Measurements from ENCODE around the gene ANKS4B.
A peak's percentile ranks its signal among the peaks of the same experiment; 100 is the strongest.
"Not testable (repeated sequence)": the region's sequence is repeated elsewhere in the genome, so short reads cannot be mapped to it uniquely, and the experiment has no call there.

Gene ANKS4B

DNA sequence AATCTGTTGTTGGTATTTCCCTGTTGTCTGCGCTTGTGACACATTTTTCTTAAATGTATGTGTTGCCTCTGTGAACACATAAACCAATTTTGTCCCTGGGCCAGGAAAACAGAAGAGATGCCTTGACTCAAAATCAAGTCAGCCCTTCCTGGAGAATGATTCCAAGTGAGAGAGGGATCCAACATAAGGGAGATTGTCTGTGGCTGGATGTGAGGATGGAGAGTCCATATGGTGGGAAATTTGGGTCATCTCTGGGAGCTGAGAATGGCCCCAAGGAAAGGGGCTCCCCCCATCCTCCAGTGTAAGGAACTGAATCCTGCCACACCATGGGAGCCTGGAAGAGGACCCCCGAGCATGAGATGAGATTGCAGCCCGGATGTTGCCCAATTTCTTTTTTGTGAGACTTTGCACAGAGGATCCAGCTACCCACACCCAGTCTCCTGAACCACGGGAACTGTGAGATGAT is 31.1 kb downstream of the ANKS4B start:
- DNase-seq: no peak

DNA sequence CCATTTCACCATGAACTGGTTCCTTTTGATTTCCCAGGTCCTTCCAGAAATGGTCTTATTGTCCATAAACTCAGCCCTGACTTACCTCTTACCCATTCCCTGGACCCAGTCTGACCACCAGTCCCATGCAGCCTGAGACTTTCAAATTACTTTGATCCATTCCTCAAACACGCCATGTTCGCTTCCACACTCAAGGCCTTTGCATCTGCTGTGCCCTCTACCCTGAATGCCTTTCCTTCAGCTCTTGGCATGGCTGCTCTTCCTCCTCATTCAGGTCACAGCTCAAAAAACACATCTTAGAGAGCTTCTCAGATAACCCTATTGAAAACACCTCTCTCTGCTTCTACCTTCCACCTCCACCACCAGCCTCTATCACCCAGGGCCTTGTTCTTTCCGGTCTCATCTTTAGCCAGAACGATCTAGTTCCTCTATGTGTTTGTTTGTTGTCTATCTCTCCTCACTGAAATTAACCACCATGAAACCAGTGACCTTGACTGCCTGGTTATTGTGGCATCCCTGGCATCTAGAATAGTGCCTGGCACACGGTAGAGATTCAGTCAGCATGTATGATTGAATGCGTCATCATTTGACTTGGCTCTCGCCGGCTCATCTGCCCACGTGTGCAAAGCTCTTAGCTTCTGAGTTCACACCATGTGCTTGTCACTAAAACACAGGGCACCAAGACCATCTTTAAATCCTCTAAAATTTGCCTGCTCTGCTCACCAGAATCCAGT is 31.8 kb downstream of the ANKS4B start:
- no peak for DNase-seq

DNA sequence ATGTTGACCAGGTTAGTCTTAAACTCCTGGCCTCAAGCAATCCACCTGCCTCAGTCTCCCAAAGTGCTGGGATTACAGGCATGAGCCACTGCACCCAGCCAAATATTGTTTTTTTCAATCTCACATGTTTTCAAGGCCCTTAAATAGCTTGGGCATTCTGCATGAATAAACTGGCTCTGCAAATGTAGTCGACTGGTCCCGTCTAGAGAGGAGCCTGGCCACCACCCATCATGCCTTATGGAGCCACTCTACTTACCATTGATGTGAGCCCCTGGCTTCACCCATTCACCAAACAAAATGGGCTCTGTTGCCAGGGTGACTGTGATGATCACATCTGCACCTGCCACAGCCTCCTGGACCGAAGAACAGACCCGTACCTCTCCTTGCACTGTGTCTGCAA is 33.8 kb downstream of the ANKS4B start:
- no peak for DNase-seq

DNA sequence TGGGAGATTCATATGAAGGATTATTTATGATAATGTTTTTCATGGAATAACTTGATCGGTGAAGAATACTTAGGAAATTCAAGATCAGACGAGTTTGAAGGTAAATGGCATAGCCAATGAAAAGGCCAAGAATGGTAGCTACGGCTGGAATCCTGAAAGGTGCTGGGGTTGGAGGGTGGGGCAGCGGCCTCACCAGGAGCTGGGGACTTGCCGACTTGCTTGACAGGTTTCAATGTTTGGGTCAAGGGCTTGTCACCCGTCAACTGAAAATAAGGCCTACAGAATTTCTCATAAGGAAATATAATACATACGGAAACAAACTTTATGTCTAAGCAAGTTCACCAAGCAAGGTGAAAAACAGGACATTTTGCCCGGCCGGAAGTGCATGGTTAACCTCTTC is 34.7 kb downstream of the ANKS4B start:
- no peak for DNase-seq

DNA sequence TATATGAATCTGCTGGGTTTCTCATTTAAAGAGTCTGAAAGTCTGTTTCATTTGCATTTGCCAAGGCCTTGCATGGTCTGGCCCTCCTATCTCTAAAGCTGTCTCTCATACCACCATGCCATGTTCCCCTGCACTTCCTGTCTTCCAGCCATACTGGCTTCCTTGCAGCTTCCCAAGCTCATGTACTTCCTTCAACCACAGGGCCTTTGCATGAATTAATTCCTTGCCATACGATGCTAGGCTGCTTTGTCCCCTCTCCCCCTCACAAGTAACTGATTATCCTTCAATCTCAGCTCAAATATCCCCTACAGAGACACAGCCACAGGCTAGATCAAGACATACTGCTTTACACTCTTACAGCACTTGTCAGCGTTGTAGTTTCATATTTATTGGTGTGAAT is 38.8 kb downstream of the ANKS4B start:
- DNase-seq: no peak

DNA sequence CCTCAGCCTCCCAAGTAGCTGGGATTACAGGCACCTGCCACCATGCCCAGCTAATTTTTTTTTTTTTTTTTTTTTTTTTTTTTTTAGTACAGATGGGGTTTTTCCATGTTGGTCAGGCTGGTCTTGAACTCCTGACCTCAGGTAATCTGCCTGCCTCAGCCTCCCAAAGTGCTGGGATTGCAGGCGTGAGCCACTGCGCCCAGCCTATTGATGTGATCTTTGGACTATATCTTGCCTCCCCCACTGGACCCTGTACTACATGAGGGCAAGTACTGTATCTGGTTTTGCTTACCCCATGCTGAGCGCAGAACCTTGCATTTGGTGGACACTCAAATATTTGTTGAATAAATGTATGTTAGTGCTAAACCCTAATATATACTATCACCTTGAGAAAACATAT is 39.3 kb downstream of the ANKS4B start:
- DNase-seq: not testable (repeated sequence)

DNA sequence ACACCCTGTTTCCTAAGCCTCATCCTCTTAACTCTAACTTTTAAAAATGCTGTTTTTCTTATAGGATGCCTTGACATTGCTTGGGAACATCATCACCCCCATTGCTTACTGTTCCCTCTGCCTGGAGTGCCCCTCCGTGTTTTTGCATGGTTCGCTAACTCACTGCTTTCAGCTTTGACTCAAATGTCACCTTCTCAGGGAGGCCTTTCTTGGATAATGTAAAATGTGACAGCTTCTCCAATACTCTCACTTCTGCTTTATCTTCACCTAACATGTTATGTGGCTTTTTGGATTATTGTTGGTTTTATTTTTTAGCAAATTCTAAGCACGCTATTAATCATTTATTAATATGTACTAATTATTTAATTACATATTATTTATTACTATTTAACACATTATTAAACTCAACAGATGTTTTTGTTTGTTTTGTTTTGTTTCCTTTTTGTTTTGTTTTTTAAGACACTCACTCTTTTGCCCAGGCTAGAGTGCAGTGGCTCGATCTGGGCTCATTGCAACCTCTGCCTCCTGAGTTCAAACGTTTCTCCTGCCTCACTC is 40.8 kb downstream of the ANKS4B start:
- DNase-seq: no peak

DNA sequence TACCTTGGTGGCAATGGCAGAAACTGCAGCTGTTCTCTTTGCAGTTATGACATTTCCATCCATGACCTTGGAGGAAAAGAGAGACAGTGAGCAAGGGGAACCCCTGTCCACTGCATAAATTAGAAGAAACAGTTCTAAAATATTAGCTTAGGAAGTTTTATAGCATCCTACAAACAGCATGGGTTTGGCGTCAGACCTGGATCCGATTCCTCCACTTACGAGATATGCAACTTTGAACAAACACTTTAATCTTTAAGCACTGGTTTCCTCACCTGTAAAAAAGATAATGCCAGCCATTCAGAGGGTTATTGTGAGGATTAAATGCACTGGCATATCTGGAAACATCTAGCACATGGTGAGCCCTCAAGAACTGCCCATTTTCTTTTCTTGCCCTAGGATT is 42.0 kb downstream of the ANKS4B start:
- no peak for DNase-seq

DNA sequence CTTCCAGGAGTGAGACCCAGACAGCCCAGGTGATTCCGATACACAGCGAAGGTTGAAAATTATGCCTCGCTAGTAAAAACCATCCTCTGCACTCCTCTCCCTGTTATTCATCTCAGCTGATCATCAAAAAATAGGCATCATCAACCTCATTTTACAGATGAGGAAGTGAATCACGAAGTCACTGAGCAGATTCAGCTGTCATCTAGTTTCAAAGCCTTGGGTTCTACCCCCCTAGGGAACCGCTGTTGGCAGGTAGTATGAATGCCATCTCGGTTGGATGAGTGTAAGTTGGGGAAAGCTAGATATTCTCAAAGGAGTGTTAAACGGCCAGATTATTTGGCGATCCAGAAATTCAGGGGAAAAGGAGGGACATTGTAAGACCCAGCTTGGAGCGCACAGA is 42.6 kb downstream of the ANKS4B start:
- DNase-seq: no peak

DNA sequence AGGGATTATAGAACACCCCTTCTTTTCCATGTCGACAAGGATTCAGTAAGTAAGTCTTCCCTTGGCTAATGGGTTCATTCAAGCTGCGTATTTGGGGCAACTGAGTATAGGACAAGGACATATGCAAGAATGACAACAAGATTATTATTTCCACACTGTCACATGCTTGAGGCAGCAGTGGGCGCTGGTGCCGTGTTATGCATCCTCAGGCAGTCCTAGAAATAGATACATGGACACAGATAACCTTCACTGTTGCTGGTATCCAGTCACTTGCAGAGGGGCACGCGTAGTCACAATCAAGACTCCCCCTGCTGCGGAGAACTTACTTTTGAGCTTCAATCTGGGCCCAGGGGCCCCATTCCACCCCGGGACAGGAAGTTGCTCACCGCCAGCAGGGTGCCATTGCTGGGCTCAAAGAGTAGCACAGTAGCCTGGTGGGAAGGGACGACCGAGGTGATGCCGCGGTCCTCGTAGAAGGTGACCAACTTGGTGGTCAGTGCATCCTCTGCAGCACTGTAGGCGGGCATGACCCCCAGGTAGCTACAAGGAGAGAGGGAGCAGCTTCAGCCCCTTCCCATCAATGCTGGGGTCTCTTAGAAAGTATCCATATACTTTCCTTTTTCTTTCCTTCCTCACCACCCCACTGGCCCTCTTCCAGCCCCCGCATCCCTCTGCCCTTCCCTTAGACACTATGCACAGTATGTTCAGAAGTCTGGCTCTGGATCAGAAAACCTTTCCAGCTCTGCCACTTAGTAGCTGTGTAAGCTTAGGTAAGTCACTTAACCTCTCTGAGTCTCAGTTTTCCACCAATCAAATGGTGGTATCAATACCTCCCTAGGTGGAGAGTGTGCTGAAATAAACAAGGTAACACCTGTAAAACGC is 43.8 kb downstream of the ANKS4B start:
- no peak for DNase-seq

DNA sequence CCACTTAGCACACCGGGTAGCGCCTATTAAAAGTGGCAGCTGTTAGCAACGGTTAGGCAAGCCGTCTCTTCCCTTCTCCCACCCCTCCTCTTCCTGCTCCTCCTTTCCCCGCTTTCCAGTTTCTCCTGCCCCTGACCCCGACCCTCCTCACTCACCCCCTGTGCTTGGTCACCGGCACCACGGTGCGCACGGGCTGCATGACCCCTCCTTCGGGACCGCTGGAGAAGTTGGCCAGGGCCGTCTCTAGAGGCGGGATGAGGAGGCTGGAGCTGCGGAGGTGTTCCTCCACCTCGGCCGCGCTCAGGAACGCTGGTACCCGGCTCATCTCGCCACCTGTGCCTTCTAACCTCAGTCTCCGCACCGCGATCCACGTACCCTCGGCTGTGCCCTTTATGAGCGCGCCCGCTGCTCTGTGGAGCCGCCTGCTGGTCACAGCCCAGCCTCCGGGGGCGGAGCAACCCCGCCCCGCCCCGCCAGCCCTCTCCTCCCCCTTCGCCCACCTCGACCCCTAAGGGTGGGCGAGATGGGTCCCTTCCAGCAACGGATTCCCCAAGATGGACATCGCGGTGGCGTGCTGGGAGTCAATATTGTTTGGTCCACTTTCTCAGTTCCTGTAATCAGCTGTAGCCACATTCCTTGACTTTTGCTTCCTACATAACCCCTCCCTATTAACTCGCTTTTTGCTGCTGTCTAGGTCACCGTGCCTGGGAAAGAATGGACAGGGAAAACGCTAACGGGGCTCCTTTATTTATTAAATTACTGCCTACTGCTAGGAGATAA is 44.6 kb downstream of the ANKS4B start, which contains the start of gene CRYM:
Gene CRYM (minus strand): TSS at position 364 of the 780 bp plus-strand sequence. CDS start 39 bp downstream, at position 325.
- no peak for DNase-seq

DNA sequence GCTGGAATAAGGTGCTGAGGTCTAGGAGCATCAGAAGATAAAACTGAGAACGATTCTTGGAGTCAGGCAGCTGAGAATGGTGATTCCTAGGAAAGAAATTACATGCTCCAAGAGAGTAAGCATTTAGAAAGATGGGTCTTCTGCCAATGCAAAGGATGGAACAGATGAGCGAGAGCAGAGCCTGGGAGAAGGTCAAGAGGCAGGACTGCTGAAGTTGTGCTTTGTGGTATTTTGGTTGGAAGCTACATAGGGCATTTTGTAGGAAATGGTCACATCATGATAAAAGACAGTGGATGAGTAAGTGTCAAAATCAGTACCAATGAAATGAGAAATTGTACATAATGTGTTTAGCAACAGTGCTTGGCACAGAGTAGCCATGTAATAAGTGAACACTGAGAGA is 46.0 kb downstream of the ANKS4B start:
- DNase-seq: no peak

DNA sequence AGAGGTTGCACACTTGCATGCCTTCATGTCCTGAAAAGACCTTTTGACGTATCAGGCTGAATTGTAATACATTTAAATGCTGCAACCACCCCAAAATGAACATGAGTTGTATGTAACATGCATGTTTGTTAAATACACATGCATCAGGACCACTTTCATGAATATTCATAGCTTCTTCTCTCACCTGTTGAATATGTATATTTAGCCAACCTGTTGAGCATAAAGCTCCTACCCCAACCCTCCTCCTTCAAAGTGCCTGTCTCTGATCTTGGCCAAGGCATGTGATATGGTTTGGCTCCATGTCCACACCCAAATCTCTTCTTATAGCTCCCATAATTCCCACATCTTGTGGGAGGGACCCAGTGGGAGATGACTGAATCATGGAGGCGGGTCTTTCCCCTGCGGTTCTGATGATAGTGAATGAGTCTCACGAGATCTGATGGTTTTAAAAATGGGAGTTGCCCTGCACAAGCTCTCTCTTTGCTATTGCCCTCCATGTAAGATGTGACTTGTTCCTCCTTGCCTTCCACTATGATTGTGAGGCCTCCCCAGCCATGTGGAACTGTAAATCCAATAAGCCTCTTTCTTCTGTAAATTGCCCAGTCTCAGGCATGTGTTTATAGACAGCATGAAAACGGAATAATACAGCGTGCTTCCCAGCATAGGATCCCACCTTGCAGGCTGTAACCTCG is 48.3 kb downstream of the ANKS4B start:
- no peak for DNase-seq

DNA sequence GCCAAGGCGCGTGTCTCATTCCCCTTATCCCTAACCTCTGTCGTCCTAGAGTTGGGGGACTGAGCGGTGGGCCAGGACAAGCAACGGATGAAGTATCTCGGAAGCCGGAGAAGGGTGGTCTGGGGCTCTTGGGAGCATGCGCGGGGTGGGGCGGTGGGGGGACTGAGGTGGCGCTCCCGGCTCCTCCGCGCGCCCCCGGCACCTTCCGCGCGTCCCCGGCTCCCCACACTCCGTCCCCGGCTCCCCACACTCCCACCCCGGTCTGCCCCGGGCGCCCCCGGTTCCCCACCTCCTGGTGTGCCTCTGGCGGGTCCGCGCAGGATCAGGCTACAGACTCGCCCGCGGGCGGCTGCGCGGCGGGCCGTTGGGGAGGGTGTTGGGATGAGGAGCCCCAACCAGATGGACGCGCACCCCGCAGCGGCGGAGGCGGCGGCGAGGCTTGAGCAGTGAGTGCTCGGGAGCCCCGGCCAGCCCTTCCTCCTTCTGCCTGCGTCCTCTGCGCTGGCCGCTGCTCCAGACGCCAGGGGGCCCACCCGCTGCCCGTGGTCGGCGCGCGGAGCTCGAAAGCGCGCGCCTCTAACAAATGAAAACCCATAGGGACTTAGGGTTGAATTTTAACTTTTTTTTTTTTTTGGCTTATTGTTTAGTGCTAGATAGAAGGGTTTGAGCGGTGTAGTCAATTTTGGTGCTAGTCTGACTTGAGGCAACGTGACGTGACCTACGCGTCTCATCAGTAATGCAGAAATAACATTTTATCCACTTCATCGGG is 50.2 kb downstream of the ANKS4B start:
- no peak for DNase-seq

DNA sequence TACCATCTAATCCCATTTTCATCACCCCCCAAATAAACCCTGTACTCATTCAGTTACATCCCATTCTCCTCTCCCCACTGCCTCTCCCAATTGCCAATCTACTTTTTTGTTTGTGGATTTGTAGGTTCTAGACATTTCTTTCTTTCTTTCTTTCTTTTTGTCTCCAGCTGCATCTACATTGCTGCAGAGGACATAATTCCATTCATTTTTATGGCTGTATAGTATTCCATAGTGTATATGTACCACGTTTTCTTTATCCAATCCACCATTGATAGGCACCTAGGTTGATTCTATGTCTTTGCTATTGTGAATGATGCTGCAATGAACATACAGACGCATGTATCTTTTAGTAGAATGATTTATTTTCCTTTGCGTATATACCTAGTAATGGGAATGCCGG is 50.9 kb downstream of the ANKS4B start:
- no peak for DNase-seq

DNA sequence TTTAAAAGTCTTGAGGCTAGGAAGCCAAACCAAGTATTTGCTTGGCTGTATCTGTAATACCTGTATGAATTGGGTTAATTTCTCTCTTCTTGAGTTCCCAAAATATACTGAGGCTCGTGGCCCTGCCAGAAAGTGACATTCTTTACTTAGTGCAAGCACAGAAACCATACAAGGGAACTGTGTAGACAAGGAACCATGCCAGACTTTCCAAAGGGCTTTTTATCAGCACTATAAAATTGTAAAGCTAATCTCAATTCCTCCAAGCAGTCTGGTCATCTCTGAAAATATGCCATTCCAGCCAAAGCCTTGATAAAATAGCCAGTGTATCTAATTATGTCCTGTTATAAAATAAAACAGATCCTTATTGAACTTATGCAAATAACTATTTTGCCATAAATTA is 51.8 kb downstream of the ANKS4B start:
- no peak for DNase-seq

DNA sequence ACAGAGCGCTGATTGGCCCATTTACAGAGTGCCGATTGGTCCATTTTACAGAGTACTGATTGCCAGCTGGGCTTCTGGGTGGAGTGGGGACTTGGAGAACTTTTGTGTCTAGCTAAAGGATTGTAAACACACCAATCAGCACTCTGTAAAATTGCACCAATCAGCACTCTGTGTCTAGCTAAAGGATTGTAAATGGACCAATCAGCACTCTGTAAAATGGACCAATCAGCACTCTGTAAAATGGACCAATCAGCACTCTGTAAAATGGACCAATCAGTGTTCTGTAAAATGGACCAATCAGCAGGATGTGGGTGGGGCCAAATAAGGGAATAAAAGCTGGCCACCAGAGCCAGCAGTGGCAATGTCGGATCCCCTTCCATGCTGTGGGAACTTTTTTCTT is 56.3 kb downstream of the ANKS4B start:
- not testable (repeated sequence) for DNase-seq

DNA sequence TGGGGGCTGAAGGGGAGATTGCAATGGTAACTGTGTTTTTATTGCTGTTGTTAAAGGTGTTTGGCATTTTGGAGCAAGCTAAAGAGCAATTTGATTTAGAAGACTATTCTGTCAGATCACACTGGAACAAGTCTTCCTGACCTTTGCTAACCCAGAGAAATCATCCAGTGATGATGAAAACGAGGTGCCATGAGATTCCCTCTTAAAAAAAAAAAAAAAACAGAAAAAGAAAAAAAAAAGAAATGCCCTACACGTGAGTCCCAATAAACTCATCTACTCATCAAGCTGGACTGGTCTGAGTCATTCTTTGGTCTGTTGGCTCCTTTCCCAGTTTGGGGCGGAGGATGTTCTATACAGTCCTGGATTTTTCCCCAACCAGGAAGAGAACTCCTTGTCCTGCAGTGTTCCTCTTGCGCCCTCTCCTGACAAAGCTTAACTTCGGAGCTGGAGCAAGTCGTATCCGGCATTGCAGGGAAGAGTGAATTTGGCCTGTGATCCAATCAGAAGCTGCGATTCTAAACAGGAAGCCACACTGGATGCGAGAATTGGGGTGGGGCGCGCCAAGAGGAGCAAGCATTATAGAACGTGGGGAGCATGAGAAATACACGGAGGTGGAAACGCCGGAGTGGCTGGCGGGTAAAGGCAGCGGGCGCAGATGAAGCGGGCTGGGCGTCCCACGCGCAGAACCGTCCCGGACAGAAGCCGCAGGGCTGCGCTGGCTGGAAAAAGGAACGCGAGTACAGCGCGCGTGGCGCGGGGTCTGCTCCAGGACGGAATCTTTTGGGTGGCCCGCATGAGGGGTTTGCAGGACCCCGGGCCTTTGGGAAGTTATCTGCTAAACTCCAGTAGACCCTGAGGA is 67.0 kb downstream of the ANKS4B start:
- peak; percentile 96 for DNase-seq

DNA sequence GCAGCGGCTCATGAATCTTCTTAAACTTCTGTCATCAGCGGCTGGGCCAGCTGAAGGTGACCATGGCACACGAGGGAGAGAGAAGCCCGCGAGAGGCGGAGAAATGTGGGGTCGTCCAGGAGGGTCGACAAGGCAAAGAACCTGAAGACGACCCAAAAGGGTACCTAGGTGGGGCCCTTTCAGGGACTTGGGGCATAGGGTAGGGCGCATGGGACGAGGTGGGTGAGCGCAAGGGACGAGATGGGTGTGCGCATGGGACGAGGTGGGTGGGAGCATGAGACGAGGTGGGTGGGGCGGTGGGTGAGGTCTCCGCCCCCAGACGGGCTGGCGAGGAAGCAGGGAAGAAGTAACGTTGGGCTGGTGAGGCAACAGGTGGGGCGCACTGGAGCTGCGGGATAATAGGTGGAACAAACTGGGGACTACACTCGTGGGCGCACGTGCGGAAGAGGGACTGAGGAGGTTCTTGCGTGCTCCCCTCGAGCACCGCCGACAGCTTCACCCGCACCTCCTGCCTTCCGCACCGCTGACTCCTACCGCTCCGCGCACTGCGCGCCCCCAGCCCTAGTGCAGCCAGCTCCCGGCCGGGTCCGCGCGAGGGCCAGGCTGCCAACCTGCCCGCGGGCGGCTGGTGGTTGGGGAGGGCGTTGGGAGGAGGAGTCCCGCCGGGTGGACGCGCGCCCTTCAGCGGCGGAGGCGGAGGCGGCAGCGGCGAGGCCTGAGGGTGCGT is 67.8 kb downstream of the ANKS4B start:
- peak; percentile 41 to 78 for DNase-seq

DNA sequence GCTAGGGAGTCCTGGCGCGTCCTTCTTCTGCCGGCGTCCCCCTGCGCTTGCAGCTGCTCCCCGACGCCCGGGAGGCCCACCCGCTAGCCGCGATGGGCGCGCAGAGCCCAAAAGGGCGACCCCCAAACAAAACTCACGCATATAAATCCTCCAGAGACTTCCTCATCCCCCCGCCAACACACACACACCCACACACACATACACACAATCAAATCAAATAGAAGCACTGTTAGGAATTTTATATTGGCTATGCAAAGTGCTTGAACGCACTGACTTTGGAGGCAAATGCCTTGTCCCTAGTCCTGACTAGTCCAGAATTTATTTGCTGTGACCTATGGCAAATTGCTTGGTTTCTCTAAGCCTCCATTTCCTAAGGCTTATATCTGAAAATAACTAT is 68.4 kb downstream of the ANKS4B start:
- peak in 1 of 2 experiments; percentile 30 for DNase-seq

Measured in SW 1271 (cell line).